HEK293 (cell line): ENCODE data around the gene ZC3H7B.

Experiments
- CTCF ChIA-PET: fragments of 350-600 bp; formaldehyde crosslinking; extraction: SDS; loops from one replicate; lab custom pipeline; 2021; ENCODE audit warnings: antibody characterized with exemption; lab: Yijun Ruan, JAX
- POLR2A ChIA-PET: fragments of 300-600 bp; formaldehyde crosslinking; extraction: SDS; loops from one replicate; lab custom pipeline; 2020; ENCODE audit warnings: antibody characterized with exemption, inconsistent platforms; lab: Yijun Ruan, JAX
- H3K27ac ChIP-seq: fragments of 200-500 bp; sonication (Bioruptor generic); 2 replicates; pipeline ENCODE4 v1.5.1; 2014; ENCODE audit warnings: low read depth, low read length, control low read depth, inconsistent platforms; ENCODE audit errors: extremely low read depth
- H3K36me3 ChIP-seq, 2 experiments: fragments of 200-500 bp in 1 of 2; sonication (Bioruptor generic) in 1 of 2; 1 replicate in 1 of 2; 2 replicates in 1 of 2; pipeline ENCODE4 v1.5.1; 2014 to 2017; ENCODE audit warnings: inconsistent platforms in 2 of 2, low read length in 2 of 2; ENCODE audit not compliant: control insufficient read depth in 2 of 2, insufficient read depth in 1 of 2
- H3K4me1 ChIP-seq: fragments of 200-500 bp; sonication (Bioruptor generic); 2 replicates; pipeline ENCODE4 v1.5.1; 2014; ENCODE audit warnings: mild to moderate bottlenecking, low read length, inconsistent platforms; ENCODE audit not compliant: control insufficient read depth, insufficient read depth
- H3K4me3 ChIP-seq: 2 replicates; pipeline ENCODE4 v1.5.1; 2011; ENCODE audit warnings: low read depth, mild to moderate bottlenecking, control low read depth, low read length, moderate library complexity
- H3K9me3 ChIP-seq: fragments of 200-500 bp; sonication (Bioruptor generic); 2 replicates; pipeline ENCODE4 v1.5.1; 2014; ENCODE audit warnings: low read depth, low read length, inconsistent platforms; ENCODE audit not compliant: control insufficient read depth, insufficient read depth
- BCL11A ChIP-seq: fragments of 450-650 bp; formaldehyde crosslinking; IDR thresholded peaks from 2 replicates; pipeline ENCODE4 v1.5.1; 2016; ENCODE audit warnings: low read depth, missing biosample characterization, missing genetic modification characterization
- EGR2 ChIP-seq: fragments of 450-650 bp; formaldehyde crosslinking; IDR thresholded peaks from 2 replicates; pipeline ENCODE4 v1.5.1; 2016; ENCODE audit warnings: low read depth, missing biosample characterization, missing genetic modification characterization
- GLIS1 ChIP-seq: fragments of 450-650 bp; formaldehyde crosslinking; IDR thresholded peaks from 2 replicates; pipeline ENCODE4 v1.5.1; 2016; ENCODE audit warnings: missing biosample characterization, missing genetic modification characterization
- GLIS2 ChIP-seq: fragments of 450-650 bp; formaldehyde crosslinking; IDR thresholded peaks from 2 replicates; pipeline ENCODE4 v1.5.1; 2016; ENCODE audit warnings: missing biosample characterization, missing genetic modification characterization
- KLF10 ChIP-seq: fragments of 450-650 bp; IDR thresholded peaks from 2 replicates; pipeline ENCODE4 v1.5.1; 2018; ENCODE audit warnings: missing biosample characterization, mild to moderate bottlenecking, missing genetic modification characterization
- KLF16 ChIP-seq: fragments of 450-650 bp; formaldehyde crosslinking; IDR thresholded peaks from 2 replicates; pipeline ENCODE4 v1.5.1; 2017; ENCODE audit warnings: missing biosample characterization, missing genetic modification characterization
- ZBTB17 ChIP-seq: fragments of 450-650 bp; formaldehyde crosslinking; IDR thresholded peaks from 2 replicates; pipeline ENCODE4 v1.5.1; 2016; ENCODE audit warnings: missing biosample characterization, missing genetic modification characterization
- ZNF121 ChIP-seq: fragments of 450-650 bp; formaldehyde crosslinking; IDR thresholded peaks from 2 replicates; pipeline ENCODE4 v1.5.1; 2016; ENCODE audit warnings: missing biosample characterization, missing genetic modification characterization
- ZNF155 ChIP-seq: fragments of 450-650 bp; formaldehyde crosslinking; IDR thresholded peaks from 2 replicates; pipeline ENCODE4 v1.5.1; 2016; ENCODE audit warnings: missing biosample characterization, missing genetic modification characterization
- ZNF221 ChIP-seq: fragments of 450-650 bp; formaldehyde crosslinking; IDR thresholded peaks from 2 replicates; pipeline ENCODE4 v1.5.1; 2017; ENCODE audit warnings: missing biosample characterization, missing genetic modification characterization, borderline replicate concordance
- ZNF324 ChIP-seq: fragments of 450-650 bp; formaldehyde crosslinking; IDR thresholded peaks from 2 replicates; pipeline ENCODE4 v1.5.1; 2016; ENCODE audit warnings: missing biosample characterization, missing genetic modification characterization
- ZNF341 ChIP-seq: fragments of 450-650 bp; formaldehyde crosslinking; IDR thresholded peaks from 2 replicates; pipeline ENCODE4; 2016; ENCODE audit warnings: low read depth, missing biosample characterization, missing genetic modification characterization
- ZNF366 ChIP-seq: fragments of 450-650 bp; formaldehyde crosslinking; conservative IDR thresholded peaks from 2 replicates; pipeline ENCODE4 v1.5.1; 2016; ENCODE audit warnings: missing biosample characterization, missing genetic modification characterization
- ZNF426 ChIP-seq: fragments of 450-650 bp; formaldehyde crosslinking; IDR thresholded peaks from 2 replicates; pipeline ENCODE4 v1.5.1; 2017; ENCODE audit warnings: missing biosample characterization, missing genetic modification characterization, mild to moderate bottlenecking, inconsistent platforms, moderate library complexity
- ZNF433 ChIP-seq: fragments of 450-650 bp; formaldehyde crosslinking; IDR thresholded peaks from 2 replicates; pipeline ENCODE4 v1.5.1; 2016; ENCODE audit warnings: missing biosample characterization, missing genetic modification characterization, low read depth
- ZNF544 ChIP-seq: fragments of 450-650 bp; formaldehyde crosslinking; IDR thresholded peaks from 2 replicates; pipeline ENCODE4 v1.5.0; 2017; ENCODE audit warnings: missing biosample characterization, missing genetic modification characterization
- ZNF558 ChIP-seq: fragments of 450-650 bp; formaldehyde crosslinking; IDR thresholded peaks from 2 replicates; pipeline ENCODE4 v1.5.1; 2016; ENCODE audit warnings: missing biosample characterization, missing genetic modification characterization
- ZNF571 ChIP-seq: fragments of 450-650 bp; formaldehyde crosslinking; IDR thresholded peaks from 2 replicates; pipeline ENCODE4 v1.5.0; 2017; ENCODE audit warnings: missing biosample characterization, missing genetic modification characterization
- ZNF596 ChIP-seq: fragments of 450-650 bp; IDR thresholded peaks from 2 replicates; pipeline ENCODE4 v1.5.0; 2018; ENCODE audit warnings: missing biosample characterization, mild to moderate bottlenecking, missing genetic modification characterization, moderate library complexity
- ZNF664 ChIP-seq: fragments of 450-650 bp; formaldehyde crosslinking; IDR thresholded peaks from 2 replicates; pipeline ENCODE4 v1.5.1; 2016; ENCODE audit warnings: missing biosample characterization, missing genetic modification characterization
- ZNF791 ChIP-seq: fragments of 450-650 bp; formaldehyde crosslinking; IDR thresholded peaks from 2 replicates; pipeline ENCODE4 v1.5.1; 2016; ENCODE audit warnings: missing biosample characterization, missing genetic modification characterization
- TF ChIP-seq, protein P1 (sequence below): fragments of 450-650 bp; formaldehyde crosslinking; IDR thresholded peaks from 2 replicates; pipeline ENCODE4 v1.5.1; 2016; ENCODE audit warnings: missing biosample characterization, missing genetic modification characterization
- TF ChIP-seq, protein P2 (sequence below): fragments of 450-650 bp; formaldehyde crosslinking; conservative IDR thresholded peaks from 2 replicates; pipeline ENCODE4 v1.5.1; 2016; ENCODE audit warnings: low read depth, missing biosample characterization, missing genetic modification characterization
- TF ChIP-seq, protein P3 (sequence below): fragments of 450-650 bp; formaldehyde crosslinking; IDR thresholded peaks from 2 replicates; pipeline ENCODE4 v1.5.1; 2016; ENCODE audit warnings: missing biosample characterization, missing genetic modification characterization
- TF ChIP-seq, protein P4 (sequence below): fragments of 450-650 bp; formaldehyde crosslinking; optimal IDR thresholded peaks from 2 replicates; pipeline ENCODE3; 2016; ENCODE audit warnings: missing biosample characterization, mild to moderate bottlenecking, missing genetic modification characterization
- TF ChIP-seq, protein P5 (sequence below): fragments of 450-650 bp; formaldehyde crosslinking; IDR thresholded peaks from 2 replicates; pipeline ENCODE4 v1.5.1; 2016; ENCODE audit warnings: missing biosample characterization, missing genetic modification characterization
- TF ChIP-seq, protein P6 (sequence below): fragments of 450-650 bp; formaldehyde crosslinking; IDR thresholded peaks from 2 replicates; pipeline ENCODE4; 2016; ENCODE audit warnings: missing biosample characterization, missing genetic modification characterization

Gene ZC3H7B

DNA sequence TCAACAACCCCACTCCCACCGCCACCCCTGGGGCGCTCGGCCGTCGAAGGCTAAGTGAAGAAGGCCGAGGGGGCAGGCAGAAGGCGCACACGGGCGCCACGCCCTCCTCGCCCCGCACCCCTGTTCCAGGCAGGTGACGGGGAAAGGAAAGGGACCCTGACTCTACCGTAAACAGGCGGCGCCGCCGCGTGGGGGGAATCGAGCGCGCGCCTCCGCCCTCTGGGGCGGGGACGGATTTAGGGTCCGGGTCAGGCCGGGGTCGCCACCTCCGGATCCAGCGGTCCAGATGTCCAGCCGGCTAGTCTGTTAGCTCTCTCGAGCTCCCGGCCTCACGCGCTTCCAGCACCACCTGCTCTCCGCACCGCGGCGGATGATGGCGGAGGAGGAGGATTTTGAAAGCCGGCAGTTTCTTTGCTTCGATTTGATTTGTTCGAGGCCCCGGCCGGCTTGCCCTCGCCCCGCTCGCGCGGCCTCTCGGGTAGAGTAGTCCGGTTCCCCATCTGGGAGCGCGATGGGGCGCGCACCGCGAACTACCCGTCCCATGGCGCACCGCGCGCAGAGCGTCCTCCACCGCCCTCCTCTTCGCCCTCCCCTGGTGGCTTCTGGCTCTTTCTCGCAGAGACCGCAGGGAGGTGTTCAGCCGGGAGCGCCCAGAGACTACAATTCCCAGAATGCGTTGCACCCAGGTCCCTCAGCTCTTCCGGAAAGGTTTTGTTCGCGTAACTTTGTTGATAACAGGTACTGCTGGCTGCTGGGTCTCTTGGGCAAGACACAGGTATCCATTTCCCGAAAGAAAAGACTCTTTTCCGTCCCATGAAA, 15.3 kb upstream of the ZC3H7B start, which contains the start of gene RANGAP1 (continued):
- TF ChIP-seq KLF16 (peak; percentile 57; the same call in 1 of the 2 replicates), ZBTB17 (peak; percentile 59), BCL11A (tag by site-specific recombination) (peak; percentile 71), ZNF121 (peak; percentile 43; the same call in 1 of the 2 replicates), GLIS1 (peak; percentile 76), ZNF341 (peak; percentile 98), ZNF324 (tag by site-specific recombination) (0 out of 2 replicates have a peak, but pooled peaks have one; percentile 6)
- TF ChIP-seq, protein P1, sequence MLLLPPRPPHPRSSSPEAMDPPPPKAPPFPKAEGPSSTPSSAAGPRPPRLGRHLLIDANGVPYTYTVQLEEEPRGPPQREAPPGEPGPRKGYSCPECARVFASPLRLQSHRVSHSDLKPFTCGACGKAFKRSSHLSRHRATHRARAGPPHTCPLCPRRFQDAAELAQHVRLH = peak; percentile 21; the same call in 1 of the 2 replicates
- TF ChIP-seq, protein P2, sequence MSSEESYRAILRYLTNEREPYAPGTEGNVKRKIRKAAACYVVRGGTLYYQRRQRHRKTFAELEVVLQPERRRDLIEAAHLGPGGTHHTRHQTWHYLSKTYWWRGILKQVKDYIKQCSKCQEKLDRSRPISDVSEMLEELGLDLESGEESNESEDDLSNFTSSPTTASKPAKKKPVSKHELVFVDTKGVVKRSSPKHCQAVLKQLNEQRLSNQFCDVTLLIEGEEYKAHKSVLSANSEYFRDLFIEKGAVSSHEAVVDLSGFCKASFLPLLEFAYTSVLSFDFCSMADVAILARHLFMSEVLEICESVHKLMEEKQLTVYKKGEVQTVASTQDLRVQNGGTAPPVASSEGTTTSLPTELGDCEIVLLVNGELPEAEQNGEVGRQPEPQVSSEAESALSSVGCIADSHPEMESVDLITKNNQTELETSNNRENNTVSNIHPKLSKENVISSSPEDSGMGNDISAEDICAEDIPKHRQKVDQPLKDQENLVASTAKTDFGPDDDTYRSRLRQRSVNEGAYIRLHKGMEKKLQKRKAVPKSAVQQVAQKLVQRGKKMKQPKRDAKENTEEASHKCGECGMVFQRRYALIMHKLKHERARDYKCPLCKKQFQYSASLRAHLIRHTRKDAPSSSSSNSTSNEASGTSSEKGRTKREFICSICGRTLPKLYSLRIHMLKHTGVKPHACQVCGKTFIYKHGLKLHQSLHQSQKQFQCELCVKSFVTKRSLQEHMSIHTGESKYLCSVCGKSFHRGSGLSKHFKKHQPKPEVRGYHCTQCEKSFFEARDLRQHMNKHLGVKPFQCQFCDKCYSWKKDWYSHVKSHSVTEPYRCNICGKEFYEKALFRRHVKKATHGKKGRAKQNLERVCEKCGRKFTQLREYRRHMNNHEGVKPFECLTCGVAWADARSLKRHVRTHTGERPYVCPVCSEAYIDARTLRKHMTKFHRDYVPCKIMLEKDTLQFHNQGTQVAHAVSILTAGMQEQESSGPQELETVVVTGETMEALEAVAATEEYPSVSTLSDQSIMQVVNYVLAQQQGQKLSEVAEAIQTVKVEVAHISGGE = peak; percentile 78
- TF ChIP-seq, protein P3, sequence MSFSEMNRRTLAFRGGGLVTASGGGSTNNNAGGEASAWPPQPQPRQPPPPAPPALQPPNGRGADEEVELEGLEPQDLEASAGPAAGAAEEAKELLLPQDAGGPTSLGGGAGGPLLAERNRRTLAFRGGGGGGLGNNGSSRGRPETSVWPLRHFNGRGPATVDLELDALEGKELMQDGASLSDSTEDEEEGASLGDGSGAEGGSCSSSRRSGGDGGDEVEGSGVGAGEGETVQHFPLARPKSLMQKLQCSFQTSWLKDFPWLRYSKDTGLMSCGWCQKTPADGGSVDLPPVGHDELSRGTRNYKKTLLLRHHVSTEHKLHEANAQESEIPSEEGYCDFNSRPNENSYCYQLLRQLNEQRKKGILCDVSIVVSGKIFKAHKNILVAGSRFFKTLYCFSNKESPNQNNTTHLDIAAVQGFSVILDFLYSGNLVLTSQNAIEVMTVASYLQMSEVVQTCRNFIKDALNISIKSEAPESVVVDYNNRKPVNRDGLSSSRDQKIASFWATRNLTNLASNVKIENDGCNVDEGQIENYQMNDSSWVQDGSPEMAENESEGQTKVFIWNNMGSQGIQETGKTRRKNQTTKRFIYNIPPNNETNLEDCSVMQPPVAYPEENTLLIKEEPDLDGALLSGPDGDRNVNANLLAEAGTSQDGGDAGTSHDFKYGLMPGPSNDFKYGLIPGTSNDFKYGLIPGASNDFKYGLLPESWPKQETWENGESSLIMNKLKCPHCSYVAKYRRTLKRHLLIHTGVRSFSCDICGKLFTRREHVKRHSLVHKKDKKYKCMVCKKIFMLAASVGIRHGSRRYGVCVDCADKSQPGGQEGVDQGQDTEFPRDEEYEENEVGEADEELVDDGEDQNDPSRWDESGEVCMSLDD (tag by site-specific recombination) = peak; percentile 86; the same call in 1 of the 2 replicates
- TF ChIP-seq, protein P4, sequence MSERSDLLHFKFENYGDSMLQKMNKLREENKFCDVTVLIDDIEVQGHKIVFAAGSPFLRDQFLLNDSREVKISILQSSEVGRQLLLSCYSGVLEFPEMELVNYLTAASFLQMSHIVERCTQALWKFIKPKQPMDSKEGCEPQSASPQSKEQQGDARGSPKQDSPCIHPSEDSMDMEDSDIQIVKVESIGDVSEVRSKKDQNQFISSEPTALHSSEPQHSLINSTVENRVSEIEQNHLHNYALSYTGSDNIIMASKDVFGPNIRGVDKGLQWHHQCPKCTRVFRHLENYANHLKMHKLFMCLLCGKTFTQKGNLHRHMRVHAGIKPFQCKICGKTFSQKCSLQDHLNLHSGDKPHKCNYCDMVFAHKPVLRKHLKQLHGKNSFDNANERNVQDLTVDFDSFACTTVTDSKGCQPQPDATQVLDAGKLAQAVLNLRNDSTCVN (tag by site-specific recombination) = peak; percentile 82

DNA sequence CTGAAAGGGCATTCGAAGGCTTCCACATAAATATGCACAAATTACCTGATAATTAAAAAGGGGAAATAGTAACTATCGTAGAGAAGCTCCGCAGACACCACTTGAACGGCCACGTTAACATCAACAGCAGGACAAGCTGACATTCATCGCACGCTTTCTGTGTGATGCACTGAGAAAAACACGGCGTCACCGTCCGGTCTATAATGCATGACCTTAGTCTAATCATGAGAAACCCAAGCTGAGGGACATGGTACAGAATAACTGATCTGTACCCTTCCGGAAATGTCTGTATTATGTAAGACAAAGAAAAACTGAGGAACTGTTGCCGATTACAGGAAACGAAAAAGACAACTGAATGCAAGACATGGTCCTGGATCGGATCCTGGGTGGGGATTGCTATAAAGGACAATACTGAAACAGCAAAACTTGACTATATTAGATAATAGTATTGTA, 14.7 kb upstream of the ZC3H7B start:
- CTCF ChIA-PET = interaction anchor here (0.7 to 1.4 kb wide), 4 partner anchors 13 to 230 kb away, joined by 3 to 7 read pairs (median 3); partner anchors contain the start of gene ZC3H7B
- POLR2A ChIA-PET = interaction anchor here (0.6 to 3.0 kb wide), 17 partner anchors 12 to 335 kb away, joined by 3 to 45 read pairs (median 5); partner anchors contain the start of genes PMM1, RBX1, TEF and TOB2
- Histone ChIP-seq H3K4me1 (peaks cover 9% of the 10 kb centered on the region), H3K36me3 (peaks cover 27 to 33% of the 10 kb centered on the region in 2 experiments), H3K4me3 (peak overlapping the region; percentile 37), H3K27ac (peak overlapping the region; percentile 44), H3K9me3 (no peaks in the 10 kb centered on the region)
- TF ChIP-seq ZNF426 (tag by site-specific recombination) (no peak), ZNF544 (no peak), ZNF366 (no peak), ZNF571 (no peak), ZNF558 (no peak), ZNF221 (no peak), EGR2 (tag by site-specific recombination) (no peak), GLIS2 (no peak), KLF10 (tag by site-specific recombination) (no peak), ZNF433 (no peak), ZNF664 (0 out of 2 replicates have a peak, but pooled peaks have one; percentile 8), ZNF155 (no peak), ZNF791 (tag by site-specific recombination) (no peak), ZNF596 (tag by site-specific recombination) (no peak)
- TF ChIP-seq, protein P5, sequence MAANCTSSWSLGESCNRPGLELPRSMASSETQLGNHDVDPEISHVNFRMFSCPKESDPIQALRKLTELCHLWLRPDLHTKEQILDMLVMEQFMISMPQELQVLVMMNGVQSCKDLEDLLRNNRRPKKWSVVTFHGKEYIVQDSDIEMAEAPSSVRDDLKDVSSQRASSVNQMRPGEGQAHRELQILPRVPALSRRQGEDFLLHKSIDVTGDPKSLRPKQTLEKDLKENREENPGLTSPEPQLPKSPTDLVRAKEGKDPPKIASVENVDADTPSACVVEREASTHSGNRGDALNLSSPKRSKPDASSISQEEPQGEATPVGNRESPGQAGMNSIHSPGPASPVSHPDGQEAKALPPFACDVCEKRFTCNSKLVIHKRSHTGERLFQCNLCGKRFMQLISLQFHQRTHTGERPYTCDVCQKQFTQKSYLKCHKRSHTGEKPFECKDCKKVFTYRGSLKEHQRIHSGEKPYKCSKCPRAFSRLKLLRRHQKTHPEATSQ (tag by site-specific recombination) = no peak
- TF ChIP-seq, protein P6, sequence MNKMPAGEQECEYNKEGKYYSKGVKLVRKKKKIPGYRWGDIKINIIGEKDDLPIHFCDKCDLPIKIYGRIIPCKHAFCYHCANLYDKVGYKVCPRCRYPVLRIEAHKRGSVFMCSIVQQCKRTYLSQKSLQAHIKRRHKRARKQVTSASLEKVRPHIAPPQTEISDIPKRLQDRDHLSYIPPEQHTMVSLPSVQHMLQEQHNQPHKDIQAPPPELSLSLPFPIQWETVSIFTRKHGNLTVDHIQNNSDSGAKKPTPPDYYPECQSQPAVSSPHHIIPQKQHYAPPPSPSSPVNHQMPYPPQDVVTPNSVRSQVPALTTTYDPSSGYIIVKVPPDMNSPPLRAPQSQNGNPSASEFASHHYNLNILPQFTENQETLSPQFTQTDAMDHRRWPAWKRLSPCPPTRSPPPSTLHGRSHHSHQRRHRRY (tag by site-specific recombination) = no peak
